NCI-H2196 treated with DMSO at 0.1 percent for 48 hours (cell line): ENCODE data around the gene RBP3.
"Not testable (repeated sequence)": the region's sequence is repeated elsewhere in the genome, so short reads cannot be mapped to it uniquely, and the experiment has no call there.

Source experiments
- DNase-seq: peaks from one replicate; lab custom pipeline; 2025; ENCODE audit not compliant: unreplicated experiment; lab: John Stamatoyannopoulos, UW

RBP3 gene

DNA sequence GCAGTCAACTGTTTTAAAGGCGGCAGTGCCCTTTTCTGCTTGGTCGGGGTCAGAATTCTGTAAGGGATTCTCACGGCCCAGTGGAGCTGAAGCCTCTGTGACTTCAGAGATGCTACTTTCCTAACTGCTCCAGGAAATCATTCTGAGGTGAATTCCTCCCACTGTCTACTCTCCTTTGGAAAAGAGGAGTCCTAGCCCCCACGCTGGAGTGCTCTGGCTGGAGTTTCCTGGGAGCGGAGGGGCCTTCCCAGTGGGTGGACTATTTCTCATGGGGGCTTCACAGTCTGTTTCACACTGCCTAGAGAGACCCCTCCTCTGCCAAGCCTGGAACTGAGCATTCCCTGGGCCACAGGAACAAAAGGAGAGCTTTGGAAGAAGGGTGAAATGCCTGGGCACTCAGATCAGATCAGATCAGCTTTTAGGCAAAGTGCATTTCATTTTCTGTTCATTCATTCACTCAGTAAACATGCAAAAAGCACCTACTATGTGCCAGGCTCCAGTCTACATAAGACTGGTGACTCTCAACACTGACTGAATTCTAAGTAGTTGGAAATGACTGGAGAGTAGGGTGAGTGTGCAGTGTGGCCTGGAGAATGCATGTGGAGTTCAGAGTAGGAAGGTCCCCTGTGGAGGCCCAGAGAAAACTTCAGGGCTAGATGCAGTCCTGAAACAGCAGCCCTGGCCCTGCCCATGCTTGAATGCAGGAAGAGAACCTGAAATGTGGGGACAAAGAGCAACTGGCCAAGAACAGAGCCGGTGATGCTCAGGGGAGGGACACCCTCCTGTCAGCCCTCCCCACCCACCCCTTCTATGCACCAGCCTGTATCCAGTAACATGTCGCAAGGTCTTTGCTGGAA lies 23.7 kb downstream of the RBP3 start:
- no peak for DNase-seq

DNA sequence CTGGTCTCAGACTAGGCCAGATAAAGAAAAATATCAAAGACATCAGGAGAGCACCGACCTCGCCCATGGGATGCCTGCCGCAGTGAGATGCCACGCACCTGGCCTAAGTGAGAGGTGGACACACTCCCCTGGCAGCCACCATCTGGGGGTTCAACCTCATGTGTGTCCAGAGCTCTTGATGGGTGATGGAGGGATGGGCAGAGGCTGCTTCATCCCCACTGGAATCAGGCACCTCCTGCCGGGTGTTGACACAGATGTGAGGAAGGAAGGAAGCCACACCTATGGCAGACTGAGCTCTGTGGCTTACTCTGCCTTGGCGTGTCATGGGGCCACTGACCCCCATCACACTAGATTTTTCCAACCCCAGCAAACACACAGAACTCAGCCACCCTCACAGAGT lies 24.6 kb downstream of the RBP3 start:
- no peak for DNase-seq

DNA sequence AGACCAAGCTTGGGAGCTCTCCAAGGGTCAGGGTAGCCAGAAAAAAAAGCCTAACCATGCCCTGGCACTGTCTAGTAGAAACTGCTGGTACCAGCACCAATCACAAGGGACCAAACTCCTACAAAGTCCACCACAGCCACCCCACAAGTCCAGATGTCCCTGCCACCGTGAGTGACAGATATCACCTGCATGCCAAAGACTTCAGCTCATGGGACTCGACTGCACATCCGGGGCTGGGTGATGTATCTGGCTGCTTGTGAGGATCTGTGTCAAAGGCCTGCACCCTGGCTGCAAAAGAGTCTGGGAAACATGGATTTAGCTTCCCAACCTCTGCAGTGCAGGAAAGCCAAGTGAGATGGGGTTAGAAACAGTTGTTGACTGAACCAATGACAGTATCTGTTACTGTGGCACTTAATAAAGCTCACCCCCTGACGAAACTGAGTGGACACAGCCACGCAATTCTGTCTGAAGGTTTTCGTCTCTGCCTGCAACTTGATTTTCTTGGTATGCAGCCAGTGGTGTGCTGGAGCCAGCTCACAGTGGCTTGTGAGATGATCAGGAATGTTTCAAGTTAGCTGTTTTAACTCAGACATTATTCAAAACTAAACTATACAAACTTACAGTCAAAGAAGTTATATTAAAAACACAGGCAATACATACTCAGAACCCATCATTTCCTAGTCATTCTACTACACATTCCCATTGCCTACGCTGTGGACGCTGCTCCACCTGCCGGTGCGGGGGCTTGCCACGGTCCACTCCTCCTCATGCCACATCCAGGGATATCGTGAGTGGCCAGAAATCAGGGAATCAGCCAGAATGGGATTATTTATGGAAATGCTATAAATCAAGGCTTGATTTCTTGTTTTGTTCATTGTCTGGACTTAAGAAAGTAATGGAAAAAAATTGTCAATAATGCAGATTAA lies 26.7 kb downstream of the RBP3 start:
- no peak for DNase-seq

DNA sequence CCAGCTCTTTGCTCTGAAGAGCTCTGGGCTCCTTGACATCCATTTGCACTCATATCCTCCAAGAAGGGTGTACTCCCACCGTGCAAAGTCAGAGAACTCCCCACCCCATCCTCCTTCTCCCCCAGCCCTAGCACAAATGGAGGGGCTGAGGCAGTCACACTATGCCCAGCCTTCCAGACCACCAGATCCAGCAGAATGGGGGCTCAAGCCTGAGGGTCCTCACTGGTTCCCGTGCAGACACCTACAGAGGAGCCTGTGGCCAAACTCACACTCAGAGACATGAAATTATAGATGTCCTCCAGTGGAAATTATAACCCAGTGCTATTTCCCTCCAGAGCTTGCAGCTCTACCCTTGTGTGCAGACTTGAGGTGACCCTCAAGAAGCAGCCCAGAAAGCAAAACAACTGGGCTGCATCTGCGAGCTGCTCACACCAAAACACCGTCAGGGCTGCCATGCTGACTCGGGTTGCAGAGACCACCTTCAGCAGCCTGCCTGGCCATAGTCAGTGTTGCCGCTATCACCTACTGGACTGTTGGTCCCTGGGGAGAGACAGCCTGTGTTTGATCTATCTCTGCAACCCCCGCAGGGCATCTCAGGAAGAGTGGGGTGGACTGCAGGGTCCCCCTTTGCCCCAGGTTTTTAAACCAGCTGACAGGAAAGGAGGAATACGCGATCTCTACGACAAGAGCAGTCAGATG lies 28.5 kb downstream of the RBP3 start:
- DNase-seq, result no peak

DNA sequence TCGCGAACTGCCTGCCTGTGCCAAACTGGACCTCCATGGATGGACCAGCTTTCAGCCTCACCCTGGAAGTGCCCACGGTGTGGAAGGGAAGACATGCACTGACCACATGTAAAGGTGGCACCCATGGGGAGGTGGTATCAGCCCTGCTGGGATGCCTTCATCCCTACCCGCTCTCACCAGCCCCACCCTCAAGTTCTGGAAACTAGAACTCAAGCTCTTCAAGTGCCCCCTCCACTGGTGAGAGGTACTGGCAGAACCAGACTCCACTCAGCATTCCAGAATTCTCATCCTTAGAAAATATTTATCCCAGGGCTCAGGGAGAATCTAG lies 30.0 kb downstream of the RBP3 start:
- no peak for DNase-seq

DNA sequence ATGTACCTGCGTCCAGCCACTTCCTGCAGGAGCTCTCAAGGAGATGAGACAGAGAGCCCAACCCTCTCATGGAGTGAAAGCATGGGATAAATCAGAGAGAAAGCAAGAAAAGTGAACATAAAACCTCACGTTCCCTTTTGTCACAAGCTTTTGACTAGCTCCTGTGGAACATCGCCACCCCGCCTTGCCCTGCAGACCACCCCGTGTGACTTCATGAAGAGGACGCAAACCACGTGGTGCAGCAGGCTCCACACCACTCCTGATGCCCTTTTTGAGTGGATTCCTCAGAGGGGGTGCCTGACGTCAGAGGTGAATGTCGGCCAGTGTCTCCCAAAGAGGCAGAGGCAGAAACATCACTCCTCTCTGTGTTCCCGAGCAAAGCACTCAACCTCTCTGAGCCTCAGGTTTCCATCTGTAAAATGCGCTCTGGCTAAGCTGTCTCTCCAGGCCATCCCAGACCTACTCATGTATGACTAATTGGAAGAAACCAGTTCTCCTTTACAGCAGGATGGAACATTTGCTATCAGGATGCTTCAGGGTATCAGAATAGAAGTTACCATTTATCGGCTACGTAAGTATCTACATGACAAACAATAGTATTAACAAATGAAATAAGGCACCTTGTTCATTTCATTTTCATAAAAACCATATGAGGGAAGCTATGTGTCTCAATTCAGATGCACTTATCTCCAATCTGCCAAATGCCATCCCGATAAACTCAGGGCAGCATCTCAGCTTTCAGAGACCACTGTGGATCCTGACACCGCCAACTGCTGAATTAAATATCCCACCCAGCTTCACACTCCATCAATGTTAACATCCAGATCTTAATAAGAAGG lies 30.7 kb downstream of the RBP3 start:
- DNase-seq, result no peak

DNA sequence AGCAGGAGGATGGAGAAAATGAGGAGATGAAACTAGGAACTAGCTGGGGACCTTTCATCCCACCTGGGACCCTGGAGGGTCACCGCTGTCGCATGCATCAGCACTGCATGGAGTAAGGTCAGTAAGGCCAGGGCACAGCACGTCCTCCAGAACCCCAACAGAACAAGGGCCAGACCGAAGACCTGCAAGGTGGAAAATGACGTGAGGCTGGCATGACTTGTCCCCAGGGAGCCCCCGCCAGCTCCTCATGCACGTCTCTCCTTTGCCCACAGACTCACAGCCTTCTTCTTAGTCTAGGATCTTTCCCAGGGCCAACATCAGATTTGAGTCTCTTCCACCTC lies 31.3 kb downstream of the RBP3 start:
- no peak for DNase-seq

DNA sequence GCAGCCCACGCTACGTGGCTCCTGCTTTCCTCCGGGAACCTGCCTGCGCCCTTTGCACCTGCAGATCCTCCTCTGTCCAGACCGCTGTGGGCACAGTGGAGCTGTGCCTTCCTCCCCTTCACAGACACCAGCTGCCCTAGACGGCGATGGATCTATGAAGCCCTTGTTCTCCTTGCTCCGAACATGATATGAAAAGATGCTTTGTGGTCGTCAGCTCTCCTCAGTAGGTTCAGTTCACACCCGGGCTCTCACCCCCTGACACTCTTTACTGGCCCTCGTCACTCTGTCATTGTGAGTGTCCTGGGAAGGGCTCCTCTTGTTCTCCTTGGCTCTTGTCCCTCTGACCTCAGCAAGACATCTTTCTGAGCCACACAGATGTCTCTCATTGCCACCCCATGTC lies 31.7 kb downstream of the RBP3 start:
- DNase-seq, result no peak

DNA sequence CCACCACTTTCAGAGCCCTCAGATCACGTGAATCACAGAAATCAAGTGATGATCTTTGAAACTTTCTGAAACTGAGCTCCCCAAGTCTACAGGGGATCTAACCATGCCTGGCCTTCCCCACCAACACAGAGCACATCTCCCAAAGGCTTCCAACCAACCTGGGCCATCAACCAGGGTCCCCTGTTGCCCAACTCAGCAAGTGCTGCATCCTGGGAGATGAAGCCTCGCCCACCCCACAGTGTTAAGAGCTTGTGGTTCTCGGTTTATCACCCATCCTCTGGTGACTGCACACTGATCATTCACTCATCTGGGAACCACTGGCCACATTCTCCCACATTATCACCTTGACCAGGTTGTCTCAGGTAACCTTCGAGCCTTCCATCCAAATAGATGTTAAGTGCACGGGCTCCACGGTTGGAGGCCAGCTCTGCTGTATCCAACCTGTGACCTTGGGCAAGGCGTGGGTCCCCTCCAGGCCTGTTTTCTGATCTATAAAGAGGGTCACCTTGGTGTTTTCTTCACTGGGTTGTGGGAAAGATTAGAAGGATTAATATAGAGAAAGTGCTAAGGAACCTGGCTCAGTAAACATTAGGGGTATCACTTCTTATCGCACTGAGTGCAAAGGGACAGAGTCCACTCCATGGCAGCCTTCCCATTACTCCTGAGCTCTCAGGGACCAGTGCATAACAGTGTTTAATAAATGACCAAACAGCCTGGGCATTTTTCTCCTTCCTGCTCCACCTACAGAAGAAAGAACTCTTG lies 32.4 kb downstream of the RBP3 start:
- DNase-seq, result no peak

DNA sequence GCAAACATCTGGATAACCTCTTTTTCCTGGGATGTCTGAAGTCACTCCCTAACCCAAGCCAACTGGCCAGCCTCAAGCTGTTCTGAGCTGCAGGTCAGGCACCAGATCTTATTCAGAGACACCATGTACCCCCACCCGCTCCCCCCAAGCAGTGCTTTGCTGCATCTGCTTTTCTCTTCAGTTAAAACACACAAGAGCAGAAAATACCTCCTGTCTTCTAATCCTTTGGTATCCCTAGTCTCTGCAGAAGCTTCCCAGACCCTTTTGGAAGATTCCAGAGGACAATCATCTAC lies 32.9 kb downstream of the RBP3 start:
- no peak for DNase-seq

DNA sequence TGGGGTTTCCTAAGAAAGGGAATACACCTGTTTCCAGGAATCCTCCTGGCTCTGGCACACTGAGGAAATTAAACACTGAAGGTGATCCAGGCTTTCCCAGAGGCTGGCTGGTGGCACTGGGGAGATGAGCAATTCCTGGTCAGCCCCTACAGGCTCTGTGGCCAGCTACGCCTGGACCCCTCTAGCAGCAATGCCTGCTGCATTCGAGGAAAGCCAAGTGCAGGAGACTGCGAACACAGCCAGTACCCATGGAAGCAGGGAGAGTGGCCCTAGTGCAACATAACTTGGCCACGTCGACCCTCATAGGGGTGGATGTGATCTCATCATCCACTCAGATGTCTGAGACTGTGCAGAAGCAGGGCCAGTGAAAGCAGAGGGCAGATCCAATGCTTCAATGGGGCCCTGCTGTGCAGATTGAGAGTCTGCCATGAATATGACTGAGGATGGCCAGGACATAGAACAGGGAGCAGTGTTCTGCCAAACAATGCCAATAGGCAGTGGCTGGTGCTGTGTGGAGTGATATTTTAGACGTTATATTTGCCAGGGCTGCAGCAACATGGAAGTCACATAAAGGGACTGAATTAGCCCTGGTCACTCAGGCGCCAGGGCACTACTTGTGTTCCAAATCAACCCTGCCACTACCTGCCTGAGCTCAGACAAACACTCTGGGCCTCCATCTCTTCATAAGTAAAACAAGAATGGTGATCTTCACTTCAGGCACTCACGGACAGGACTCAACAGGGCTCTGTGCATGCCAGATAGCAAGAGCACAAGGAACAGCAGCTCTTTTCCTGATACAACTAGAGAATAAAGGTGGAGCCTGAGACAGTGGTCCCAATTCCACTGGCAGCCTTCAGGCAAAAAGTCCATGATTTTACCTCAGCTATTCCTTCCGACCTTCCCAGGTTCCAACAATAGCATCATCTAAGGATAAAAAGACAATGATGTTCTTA lies 33.5 kb downstream of the RBP3 start:
- DNase-seq, result no peak

DNA sequence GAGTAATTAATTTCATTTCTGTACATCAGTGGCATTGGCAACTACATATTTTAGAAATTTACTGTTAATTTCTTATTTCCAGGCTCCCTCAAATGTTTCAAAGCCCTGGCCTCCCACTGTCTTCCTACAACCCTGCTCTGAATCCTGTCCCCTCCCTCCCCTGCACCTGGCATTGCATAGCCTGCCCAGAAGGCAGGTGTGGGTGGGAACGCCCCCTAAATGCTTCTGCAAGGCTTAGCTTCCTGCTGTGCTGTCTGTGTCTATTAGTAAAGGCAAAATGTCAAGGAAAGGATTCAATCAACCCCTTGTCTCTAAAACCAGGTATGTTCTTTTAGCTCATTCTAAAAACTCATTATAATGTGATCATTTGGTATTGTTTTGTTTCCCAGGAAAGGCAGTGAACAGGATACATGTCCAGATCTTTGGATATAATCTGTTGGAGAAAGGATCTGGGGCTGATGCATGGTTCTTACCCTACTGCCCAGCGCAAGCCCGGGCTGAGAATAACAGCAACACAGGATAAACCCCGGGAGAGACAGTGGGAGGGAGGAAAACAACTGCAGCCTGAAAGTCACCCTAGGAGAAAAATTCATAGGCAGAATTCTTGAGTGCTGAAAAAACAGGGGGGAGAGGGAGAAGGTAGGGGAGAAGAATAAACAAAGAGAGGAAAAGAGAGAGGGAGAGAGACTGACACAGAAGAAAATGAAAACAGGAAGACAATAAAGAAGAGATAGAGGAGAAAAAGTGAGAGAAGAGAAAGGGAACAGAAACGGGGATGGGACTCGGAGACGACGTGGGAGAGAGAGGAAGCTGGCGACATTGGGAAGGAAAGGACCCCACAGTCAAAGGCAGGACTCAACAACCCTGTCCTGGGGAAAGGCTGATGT lies 35.3 kb downstream of the RBP3 start:
- peak; percentile 4 for DNase-seq

DNA sequence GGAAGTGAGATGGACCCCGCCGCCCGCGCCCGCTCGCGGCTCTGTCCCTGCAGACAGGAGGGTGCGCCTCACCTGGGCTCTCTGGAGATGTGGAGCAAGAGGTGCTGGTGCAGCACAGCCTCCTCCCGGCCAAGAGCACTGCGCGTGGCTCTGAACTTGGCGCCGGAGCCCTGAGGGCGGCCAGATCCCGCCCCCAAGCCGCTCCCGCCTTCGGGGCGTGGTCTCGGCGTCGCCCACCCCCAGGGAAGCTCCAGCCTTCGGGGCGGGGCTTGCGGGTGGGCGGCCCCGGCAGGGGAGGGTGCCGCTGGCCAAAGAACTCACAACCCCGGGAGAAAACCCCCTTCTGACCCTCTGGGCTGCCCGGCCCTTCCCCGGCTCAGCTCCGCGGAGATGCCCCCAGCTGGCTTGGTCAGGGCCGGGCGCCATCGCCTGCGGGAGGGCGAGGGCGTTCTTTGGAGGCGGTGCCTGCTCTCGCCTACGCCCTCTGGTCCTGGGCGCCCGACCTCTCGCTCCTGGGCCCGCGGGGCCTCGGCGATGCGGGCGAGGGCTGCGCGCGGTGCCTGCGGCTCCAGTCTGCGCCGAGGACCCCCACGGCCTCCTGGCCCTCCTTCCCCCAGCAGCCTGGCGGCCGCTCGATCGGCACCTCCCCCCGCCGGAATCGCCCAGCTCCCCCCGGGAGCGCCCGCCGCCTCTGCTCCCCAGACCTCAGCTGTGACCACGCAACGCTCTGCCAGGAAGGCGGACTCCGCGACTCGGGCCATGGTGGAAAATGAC lies 36.2 kb downstream of the RBP3 start, which contains the start of gene ZNF488:
ZNF488 (minus strand) TSS at position 146 of the 774 bp plus-strand sequence. CDS start 15,464 bp downstream, outside the sequence.
- DNase-seq, result peak; percentile 47

DNA sequence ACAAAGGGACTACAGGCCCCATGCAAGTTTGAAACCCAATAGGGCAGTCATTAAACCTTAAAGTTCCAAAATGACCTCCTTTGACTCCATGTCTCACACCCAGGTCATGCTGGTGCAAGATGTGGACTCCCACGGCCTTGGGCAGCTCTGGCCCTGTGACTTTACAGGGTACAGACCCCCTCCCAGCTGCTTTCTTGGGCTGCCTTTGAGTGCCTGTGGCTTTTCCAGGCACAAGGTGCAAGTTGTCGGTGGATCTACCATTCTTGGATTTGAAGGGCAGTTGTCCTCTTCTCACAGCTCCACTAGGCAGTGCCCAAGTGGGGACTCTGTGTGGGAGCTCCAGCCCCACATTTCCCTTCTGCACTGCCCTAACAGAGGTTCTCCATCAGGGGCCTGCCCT lies 37.9 kb downstream of the RBP3 start:
- not testable (repeated sequence) for DNase-seq

DNA sequence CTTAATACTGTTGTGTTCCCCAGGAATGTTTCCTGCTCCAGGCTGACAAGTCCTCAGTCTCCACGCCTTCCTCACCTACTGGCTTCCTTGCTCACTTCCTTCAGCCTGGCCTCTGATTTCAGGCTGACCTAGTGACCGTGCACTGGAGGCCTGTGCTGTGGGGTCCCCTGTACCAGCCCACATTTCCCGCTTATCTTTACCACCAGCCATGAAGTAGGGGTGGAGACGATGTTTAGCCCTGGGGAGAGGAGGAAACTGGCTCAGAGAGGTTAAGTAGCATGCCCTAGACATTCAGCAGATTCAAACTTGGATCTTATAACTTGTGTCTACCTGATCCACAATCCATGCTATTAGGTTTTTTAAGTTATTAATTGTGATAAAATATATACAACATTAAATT lies 40.7 kb downstream of the RBP3 start:
- no peak for DNase-seq

DNA sequence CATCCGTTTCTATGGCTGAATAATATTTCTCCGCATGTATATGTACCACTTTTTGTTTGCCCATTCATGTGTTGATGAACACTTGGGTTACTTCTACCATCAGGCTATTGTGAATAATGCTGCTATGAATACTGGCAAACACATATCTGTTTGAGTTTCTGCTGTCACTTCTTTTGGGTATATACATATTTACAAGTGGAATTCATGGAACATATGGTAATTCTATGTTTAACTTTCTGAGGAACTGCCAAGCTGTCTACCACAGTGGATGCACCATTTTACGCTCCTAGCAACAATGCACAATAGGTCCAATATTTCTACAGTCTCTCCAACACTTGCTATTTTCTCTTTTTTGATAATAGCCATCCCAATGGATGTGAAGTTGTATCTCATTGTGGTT lies 41.5 kb downstream of the RBP3 start:
- DNase-seq, result no peak

DNA sequence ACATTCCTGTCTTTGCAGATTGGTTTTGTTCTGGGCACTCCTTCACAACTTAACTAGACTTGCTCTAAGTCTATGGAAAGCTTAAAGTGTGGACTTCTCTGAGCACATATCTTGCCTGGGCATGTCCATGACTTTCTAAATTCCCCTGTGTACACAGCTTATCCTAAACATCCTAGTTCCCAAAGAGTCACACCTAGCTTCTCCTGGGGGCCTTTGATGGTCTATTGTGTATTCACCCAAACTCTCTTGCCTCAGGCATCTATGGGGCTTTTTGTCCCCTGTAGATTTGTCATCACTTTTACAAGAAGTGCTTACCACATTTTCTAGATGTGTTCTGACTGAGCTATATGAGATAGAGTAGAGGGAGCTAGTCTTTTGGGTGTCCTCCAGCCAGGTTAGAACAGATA lies 48.2 kb downstream of the RBP3 start:
- DNase-seq, result no peak
